Gastroesophageal sphincter (tissue), 4 donors: ENCODE measurements around the gene KLHDC2. TPM values are rescaled to one million over a fixed set of nuclear protein-coding genes. Genes with fewer than 3 reads are reported as not detected.
"Not testable (repeated sequence)": the region's sequence is repeated elsewhere in the genome, so short reads cannot be mapped to it uniquely, and the experiment has no call there.

Experiments used
- ATAC-seq: fragments of 150-250 bp; one replicate; pipeline ENCODE4 v1.9.1; 2016; ENCODE audit warnings: mild to moderate bottlenecking, moderate library complexity
- H3K27ac ChIP-seq, 4 donors: fragments of 200-600 bp; sonication (generic) in 3 of 4; 1 replicate in 3 of 4; 2 replicates in 1 of 4; pipeline ENCODE4 v1.5.1; 2016 to 2019
- H3K27me3 ChIP-seq: fragments of 200-600 bp; sonication (generic); one replicate; pipeline ENCODE4 v1.5.1; 2019
- H3K36me3 ChIP-seq, 2 donors: fragments of 200-600 bp; sonication (generic); one replicate each; pipeline ENCODE4 v1.5.1; 2019; ENCODE audit warnings: control low read depth in 1 of 2
- H3K4me1 ChIP-seq, 3 donors: fragments of 200-600 bp; sonication (generic); 1 replicate in 2 of 3; 2 replicates in 1 of 3; pipeline ENCODE4 v1.5.1; 2016 to 2019; ENCODE audit warnings: control low read depth in 2 of 3
- H3K4me3 ChIP-seq, 2 donors: fragments of 200-600 bp; sonication (generic); one replicate each; pipeline ENCODE4 v1.5.1; 2019; ENCODE audit warnings: mild to moderate bottlenecking in 1 of 2, moderate library complexity in 1 of 2
- H3K9me3 ChIP-seq, 3 donors: fragments of 200-600 bp; sonication (generic); one replicate each; pipeline ENCODE4 v1.5.1; 2017 to 2019; ENCODE audit warnings: control low read depth in 2 of 3
- EP300 ChIP-seq: sonication (generic); formaldehyde crosslinking; IDR thresholded peaks from one replicate; pipeline ENCODE4 v1.6.1; 2017; ENCODE audit warnings: antibody characterized with exemption, mild to moderate bottlenecking
- POLR2A ChIP-seq, 2 donors: fragments of 450-650 bp; IDR thresholded peaks; one replicate each; pipeline ENCODE4 v1.6.1; 2017; ENCODE audit warnings: antibody characterized with exemption in 2 of 2, mild to moderate bottlenecking in 2 of 2, moderate library complexity in 1 of 2
- POLR2AphosphoS5 ChIP-seq: sonication (generic); formaldehyde crosslinking; IDR thresholded peaks from one replicate; pipeline ENCODE4 v1.6.1; 2017; ENCODE audit warnings: antibody characterized with exemption
- WGBS, 2 donors: methylation state at CpG; one replicate each; pipeline ENCODE4 v1.1.5; 2018; ENCODE audit warnings: low coverage in 1 of 2; 5-methylcytosine and 5-hydroxymethylcytosine counted together
- total RNA-seq, 4 donors: library from RNA; depleted of rRNA; stranded (reverse); fragments of >200 nt; gene quantifications; one replicate each; pipeline ENCODE4 v1.1.0, GENCODE V29; 2016
- TF ChIP-seq, protein P1 (sequence below), 4 experiments: fragments of 200-600 bp in 2 of 4; fragments of 450-650 bp in 2 of 4; sonication (generic) in 1 of 4; IDR thresholded peaks; one replicate each; pipeline ENCODE4 v1.5.1; 2017 to 2019; ENCODE audit warnings: antibody characterized with exemption in 4 of 4, mild to moderate bottlenecking in 2 of 4, moderate library complexity in 2 of 4

Gene KLHDC2
- total RNA-seq, 4 donors from 2014 or later = 72.3 to 113 (median 97.1) TPM

DNA sequence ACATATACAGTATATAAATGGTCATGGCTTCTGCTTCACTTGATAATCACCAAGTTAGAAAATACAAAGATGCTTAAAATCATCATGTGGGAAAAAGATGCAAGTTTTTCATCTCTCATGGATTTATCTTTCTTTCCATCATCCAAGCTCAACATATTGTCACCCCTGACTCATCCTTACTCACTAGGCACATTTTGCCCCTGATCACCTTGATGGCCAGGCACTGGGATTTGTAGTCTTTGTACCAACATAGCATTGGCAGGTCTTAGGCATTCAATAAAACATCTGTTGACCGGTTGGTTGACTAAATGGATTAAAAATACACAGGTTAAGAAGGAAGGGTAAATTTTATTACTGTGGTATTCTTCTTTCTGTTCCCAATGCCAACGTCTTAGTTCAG, 28.1 kb downstream of the KLHDC2 start:
- 80 to 92% methylated on average over 2 of the region's 2 CpGs for WGBS, 2 donors

DNA sequence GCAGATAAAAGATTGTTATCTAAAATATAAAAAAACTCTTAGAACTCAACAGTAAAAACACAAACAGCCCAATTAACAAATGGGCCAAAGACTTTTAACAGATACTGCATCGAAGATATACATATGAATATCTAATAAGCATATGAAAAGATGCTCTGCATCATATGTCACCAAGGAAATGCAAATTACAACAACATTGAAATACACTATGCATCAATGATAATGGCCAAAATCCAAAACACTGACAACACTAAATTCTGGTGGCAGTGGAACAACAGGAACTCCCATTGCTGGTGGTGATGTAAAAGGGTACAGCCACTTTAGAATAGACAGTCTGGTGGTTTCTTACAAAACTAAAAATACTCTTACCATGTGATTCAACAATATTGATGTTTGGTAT, 40.8 kb downstream of the KLHDC2 start:
- Histone ChIP-seq H3K27ac (no peak overlapping the region), H3K4me1 (no peaks in the 10 kb centered on the region), H3K36me3 (peaks cover 10 to 92% of the 10 kb centered on the region in 2 donors), H3K27me3 (no peaks in the 10 kb centered on the region), H3K9me3 (peaks cover 0 to 12% (median 0%) of the 10 kb centered on the region in 3 donors), H3K4me3 (no peak overlapping the region)
- TF ChIP-seq, protein P1, sequence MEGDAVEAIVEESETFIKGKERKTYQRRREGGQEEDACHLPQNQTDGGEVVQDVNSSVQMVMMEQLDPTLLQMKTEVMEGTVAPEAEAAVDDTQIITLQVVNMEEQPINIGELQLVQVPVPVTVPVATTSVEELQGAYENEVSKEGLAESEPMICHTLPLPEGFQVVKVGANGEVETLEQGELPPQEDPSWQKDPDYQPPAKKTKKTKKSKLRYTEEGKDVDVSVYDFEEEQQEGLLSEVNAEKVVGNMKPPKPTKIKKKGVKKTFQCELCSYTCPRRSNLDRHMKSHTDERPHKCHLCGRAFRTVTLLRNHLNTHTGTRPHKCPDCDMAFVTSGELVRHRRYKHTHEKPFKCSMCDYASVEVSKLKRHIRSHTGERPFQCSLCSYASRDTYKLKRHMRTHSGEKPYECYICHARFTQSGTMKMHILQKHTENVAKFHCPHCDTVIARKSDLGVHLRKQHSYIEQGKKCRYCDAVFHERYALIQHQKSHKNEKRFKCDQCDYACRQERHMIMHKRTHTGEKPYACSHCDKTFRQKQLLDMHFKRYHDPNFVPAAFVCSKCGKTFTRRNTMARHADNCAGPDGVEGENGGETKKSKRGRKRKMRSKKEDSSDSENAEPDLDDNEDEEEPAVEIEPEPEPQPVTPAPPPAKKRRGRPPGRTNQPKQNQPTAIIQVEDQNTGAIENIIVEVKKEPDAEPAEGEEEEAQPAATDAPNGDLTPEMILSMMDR (IDR thresholded peaks at IDR 0.05) = no peak
- no peak for TF ChIP-seq POLR2AphosphoS5
- TF ChIP-seq EP300 = no peak
- TF ChIP-seq POLR2A (IDR thresholded peaks at IDR 0.05) = no peak
- WGBS, 2 donors = 0% methylated on average over 1 of the region's 1 CpG
- no peak for ATAC-seq

More for the DNA sequence above, 28.1 kb downstream of the KLHDC2 start:
- Histone ChIP-seq H3K9me3 (no peaks in the 10 kb centered on the region), H3K27me3 (no peaks in the 10 kb centered on the region), H3K4me3 (no peak overlapping the region), H3K27ac (no peak overlapping the region), H3K4me1 (no peaks in the 10 kb centered on the region), H3K36me3 (peaks cover 11 to 100% of the 10 kb centered on the region in 2 donors)
- TF ChIP-seq POLR2A (IDR thresholded peaks at IDR 0.05) = no peak
- no peak for TF ChIP-seq POLR2AphosphoS5
- no peak for TF ChIP-seq EP300
- TF ChIP-seq, protein P1 (IDR thresholded peaks at IDR 0.05) = no peak
- ATAC-seq = no peak

DNA sequence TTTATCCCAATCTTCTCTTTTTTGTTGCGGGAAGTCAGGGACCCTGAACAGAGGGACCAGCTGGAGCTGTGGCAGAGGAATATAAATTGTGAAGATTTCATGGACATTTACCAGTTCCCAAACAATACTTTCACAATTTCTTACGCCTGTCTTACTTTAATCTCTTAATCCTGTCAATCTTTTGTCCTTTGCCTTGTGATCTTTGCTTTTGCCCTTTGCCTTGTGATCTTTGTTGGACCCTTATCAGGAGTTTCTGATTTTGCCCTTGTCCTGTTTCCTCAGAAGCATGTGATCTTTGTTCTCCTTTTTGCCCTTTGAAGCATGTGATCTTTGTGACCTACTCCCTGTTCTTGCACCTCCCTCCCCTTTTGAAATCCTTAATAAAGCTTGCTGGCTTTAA, 48.2 kb downstream of the KLHDC2 start:
- not testable (repeated sequence) for H3K27ac ChIP-seq, H3K4me1 ChIP-seq, H3K27me3 ChIP-seq, H3K4me3 ChIP-seq, ATAC-seq
- Histone ChIP-seq H3K9me3 (peaks cover 0 to 20% (median 2%) of the 10 kb centered on the region in 3 donors), H3K36me3 (peaks cover 20 to 96% of the 10 kb centered on the region in 2 donors)
- WGBS, 2 donors = 93 to 97% methylated on average over 2 of the region's 2 CpGs

DNA sequence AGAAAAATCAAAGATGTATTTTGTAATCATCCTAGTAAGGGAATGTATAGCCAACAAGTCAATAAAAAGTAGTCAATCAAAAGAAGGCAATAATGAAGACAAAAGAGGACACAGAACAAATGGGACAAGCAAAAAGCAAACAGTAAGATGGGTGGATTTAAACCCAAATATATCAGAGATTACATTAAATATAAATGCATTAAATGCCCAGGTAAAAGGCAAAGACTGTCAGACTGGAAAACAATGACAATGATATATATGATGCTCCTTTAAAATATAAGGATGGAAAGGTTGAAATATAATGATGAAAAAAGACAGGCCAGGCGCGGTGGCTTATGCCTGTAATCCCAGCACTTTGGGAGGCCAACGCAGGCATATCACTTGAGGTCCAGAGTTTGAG, 48.9 kb downstream of the KLHDC2 start:
- H3K36me3 ChIP-seq = peaks cover 18 to 92% of the 10 kb centered on the region in 2 donors

DNA sequence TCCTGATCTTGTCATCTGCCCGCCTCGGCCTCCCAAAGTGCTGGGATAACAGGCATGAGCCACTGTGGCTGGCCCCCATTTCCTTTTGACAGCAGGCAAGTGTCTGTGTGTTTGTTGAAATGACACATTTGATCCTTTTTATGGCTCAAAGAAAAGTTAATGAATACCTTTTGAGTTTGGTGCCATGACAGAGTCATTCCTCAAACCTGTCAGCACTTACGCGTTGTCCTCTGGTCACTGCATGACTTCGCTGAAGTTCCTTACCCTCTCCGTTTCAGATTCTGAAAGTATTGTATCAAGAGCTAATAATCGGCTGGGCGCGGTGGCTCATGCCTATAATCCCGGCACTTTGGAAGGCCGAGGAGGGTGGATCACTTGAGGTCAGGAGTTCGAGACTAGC, 52.2 kb downstream of the KLHDC2 start:
- Histone ChIP-seq H3K36me3 (peaks cover 6 to 92% of the 10 kb centered on the region in 2 donors), H3K9me3 (peaks cover 0 to 8% (median 2%) of the 10 kb centered on the region in 3 donors), H3K4me1 (no peaks in the 10 kb centered on the region), H3K27ac (no peak overlapping the region), H3K4me3 (no peak overlapping the region), H3K27me3 (no peaks in the 10 kb centered on the region)
- TF ChIP-seq, protein P1 (IDR thresholded peaks at IDR 0.05) = no peak
- TF ChIP-seq POLR2AphosphoS5 = no peak
- no peak for TF ChIP-seq POLR2A (IDR thresholded peaks at IDR 0.05)
- no peak for TF ChIP-seq EP300
- no peak for ATAC-seq
- WGBS, 2 donors = 97% methylated on average over 12 of the region's 12 CpGs; no CpG with 5 or more reads in 1 of the 2 donors

More for the DNA sequence above, 48.9 kb downstream of the KLHDC2 start:
- H3K4me1 ChIP-seq = no peaks in the 10 kb centered on the region
- H3K9me3 ChIP-seq = peaks cover 0 to 18% (median 2%) of the 10 kb centered on the region in 3 donors
- no peak overlapping the region for H3K4me3 ChIP-seq
- no peaks in the 10 kb centered on the region for H3K27me3 ChIP-seq
- no peak overlapping the region for H3K27ac ChIP-seq
- WGBS, 2 donors = 94 to 100% methylated on average over 3 of the region's 3 CpGs
- no peak for ATAC-seq
- TF ChIP-seq POLR2AphosphoS5 = no peak
- TF ChIP-seq, protein P1 (IDR thresholded peaks at IDR 0.05) = no peak
- TF ChIP-seq EP300 = no peak
